OCI-LY1 (cell line): Measurements from ENCODE around the gene KDM3A.

Experiments
- H2AFZ ChIP-seq: fragments of 200-600 bp; sonication (generic), shearing (Covaris generic); 2 replicates; pipeline ENCODE4 v1.6.0; 2014; ENCODE audit warnings: antibody characterized with exemption, mild to moderate bottlenecking, low read length
- H3F3A ChIP-seq: fragments of 200-600 bp; sonication (generic), shearing (Covaris generic); 2 replicates; pipeline ENCODE4 v1.6.0; 2014; ENCODE audit warnings: mild to moderate bottlenecking, antibody characterized with exemption, low read length, moderate library complexity; ENCODE audit not compliant: insufficient read depth
- H3K27ac ChIP-seq: fragments of 200-600 bp; sonication (generic); 2 replicates; pipeline ENCODE4 v1.5.1; 2014; ENCODE audit warnings: low read length, mixed run types, mild to moderate bottlenecking, low read depth; ENCODE audit not compliant: poor library complexity, severe bottlenecking
- H3K27me3 ChIP-seq: fragments of 200-600 bp; sonication (generic); 2 replicates; pipeline ENCODE4 v1.6.0; 2014; ENCODE audit warnings: antibody characterized with exemption, mild to moderate bottlenecking, low read length, moderate library complexity; ENCODE audit not compliant: insufficient read depth
- H3K36me3 ChIP-seq: fragments of 200-600 bp; sonication (generic); 2 replicates; pipeline ENCODE4 v1.6.1; 2014; ENCODE audit warnings: mild to moderate bottlenecking, antibody characterized with exemption, low read length, moderate library complexity, mixed read lengths; ENCODE audit not compliant: insufficient read depth
- H3K4me1 ChIP-seq: fragments of 200-600 bp; sonication (generic); 2 replicates; pipeline ENCODE4 v1.5.1; 2014; ENCODE audit warnings: mild to moderate bottlenecking, low read length, moderate library complexity; ENCODE audit not compliant: insufficient read depth, severe bottlenecking
- H3K4me2 ChIP-seq: fragments of 200-600 bp; sonication (generic), shearing (Covaris generic); 2 replicates; pipeline ENCODE4 v1.6.1; 2014; ENCODE audit warnings: low read length
- H3K4me3 ChIP-seq: fragments of 200-600 bp; sonication (generic); 2 replicates; pipeline ENCODE4 v1.5.1; 2014; ENCODE audit warnings: low read length, low read depth, mild to moderate bottlenecking, mixed read lengths; ENCODE audit not compliant: poor library complexity, severe bottlenecking
- H3K79me2 ChIP-seq: fragments of 200-600 bp; shearing (Covaris generic); 2 replicates; pipeline ENCODE4 v1.6.1; 2016; ENCODE audit warnings: mixed run types, low read length, mixed read lengths; ENCODE audit not compliant: insufficient read depth
- H3K9ac ChIP-seq: fragments of 200-600 bp; sonication (generic), shearing (Covaris generic); 2 replicates; pipeline ENCODE4 v1.6.1; 2014; ENCODE audit warnings: mild to moderate bottlenecking, low read length, mixed read lengths
- H3K9me2 ChIP-seq: fragments of 200-600 bp; sonication (generic), shearing (Covaris generic); 2 replicates; pipeline ENCODE4 v1.6.1; 2014; ENCODE audit warnings: low read depth, mild to moderate bottlenecking, low read length, mixed read lengths
- H3K9me3 ChIP-seq: fragments of 200-600 bp; shearing (Covaris generic); 2 replicates; pipeline ENCODE4 v1.6.1; 2014; ENCODE audit warnings: low read length, mixed read lengths
- H4K20me1 ChIP-seq: fragments of 200-600 bp; sonication (generic), shearing (Covaris generic); 2 replicates; pipeline ENCODE4 v1.6.0; 2016; ENCODE audit warnings: mild to moderate bottlenecking, low read length; ENCODE audit not compliant: insufficient read depth
- EZH2 ChIP-seq: fragments of 200-600 bp; sonication (generic), shearing (Covaris generic); IDR thresholded peaks from 2 replicates; pipeline ENCODE4 v1.8.0; 2017; ENCODE audit warnings: borderline replicate concordance, mixed run types, mild to moderate bottlenecking, antibody characterized with exemption, low read length, moderate library complexity, mixed read lengths
- TF ChIP-seq, protein P1 (sequence below): fragments of 200-600 bp; sonication (generic), shearing (Covaris generic); IDR thresholded peaks from 2 replicates; pipeline ENCODE4 v1.5.1; 2017; ENCODE audit warnings: mild to moderate bottlenecking, antibody characterized with exemption, low read length, moderate library complexity, mixed read lengths

KDM3A gene, protein sequence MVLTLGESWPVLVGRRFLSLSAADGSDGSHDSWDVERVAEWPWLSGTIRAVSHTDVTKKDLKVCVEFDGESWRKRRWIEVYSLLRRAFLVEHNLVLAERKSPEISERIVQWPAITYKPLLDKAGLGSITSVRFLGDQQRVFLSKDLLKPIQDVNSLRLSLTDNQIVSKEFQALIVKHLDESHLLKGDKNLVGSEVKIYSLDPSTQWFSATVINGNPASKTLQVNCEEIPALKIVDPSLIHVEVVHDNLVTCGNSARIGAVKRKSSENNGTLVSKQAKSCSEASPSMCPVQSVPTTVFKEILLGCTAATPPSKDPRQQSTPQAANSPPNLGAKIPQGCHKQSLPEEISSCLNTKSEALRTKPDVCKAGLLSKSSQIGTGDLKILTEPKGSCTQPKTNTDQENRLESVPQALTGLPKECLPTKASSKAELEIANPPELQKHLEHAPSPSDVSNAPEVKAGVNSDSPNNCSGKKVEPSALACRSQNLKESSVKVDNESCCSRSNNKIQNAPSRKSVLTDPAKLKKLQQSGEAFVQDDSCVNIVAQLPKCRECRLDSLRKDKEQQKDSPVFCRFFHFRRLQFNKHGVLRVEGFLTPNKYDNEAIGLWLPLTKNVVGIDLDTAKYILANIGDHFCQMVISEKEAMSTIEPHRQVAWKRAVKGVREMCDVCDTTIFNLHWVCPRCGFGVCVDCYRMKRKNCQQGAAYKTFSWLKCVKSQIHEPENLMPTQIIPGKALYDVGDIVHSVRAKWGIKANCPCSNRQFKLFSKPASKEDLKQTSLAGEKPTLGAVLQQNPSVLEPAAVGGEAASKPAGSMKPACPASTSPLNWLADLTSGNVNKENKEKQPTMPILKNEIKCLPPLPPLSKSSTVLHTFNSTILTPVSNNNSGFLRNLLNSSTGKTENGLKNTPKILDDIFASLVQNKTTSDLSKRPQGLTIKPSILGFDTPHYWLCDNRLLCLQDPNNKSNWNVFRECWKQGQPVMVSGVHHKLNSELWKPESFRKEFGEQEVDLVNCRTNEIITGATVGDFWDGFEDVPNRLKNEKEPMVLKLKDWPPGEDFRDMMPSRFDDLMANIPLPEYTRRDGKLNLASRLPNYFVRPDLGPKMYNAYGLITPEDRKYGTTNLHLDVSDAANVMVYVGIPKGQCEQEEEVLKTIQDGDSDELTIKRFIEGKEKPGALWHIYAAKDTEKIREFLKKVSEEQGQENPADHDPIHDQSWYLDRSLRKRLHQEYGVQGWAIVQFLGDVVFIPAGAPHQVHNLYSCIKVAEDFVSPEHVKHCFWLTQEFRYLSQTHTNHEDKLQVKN (N-terminal part only)

DNA sequence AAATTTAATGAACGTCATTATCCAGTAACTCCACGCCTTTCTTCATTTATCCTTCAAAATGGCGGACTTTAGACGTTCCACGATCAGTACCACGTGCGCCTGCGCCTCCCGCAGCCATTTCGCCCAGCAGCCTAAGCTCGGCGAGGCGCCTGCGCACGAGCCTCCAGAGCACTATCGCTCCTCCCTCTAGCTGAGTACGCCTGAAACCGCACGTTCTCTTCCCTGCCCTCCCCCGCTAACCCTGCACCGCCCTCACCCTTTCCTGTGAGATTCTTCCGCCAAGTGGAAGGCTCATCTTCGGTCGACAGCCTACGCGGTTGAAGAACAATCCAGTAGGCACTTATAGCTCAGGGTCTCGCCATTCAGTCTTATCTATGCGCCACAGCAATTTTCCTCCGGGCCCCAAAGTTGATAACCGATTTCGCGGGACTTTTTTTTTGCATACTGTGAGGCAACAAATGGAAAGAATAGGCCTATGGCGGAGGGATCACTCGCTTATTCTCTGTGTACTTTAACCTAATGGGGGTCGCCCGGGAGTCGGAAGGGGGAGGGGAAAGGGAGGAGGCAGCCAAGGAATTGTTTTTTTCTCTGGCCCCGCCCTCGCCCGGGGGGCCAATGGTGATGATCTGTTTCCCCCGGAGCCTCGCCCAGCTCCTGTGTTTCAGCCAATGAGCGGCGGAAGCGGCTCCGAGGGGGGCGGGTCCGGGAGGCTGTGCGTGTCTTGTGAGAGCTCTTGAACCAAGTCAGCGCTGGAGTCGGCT, at the start of gene KDM3A:
Gene KDM3A (plus strand): TSS at position 741 of the 761 bp plus-strand sequence. CDS start 677 bp downstream, outside the sequence.
- Histone ChIP-seq H3K4me3 (peak within 1 kb of the TSS; percentile 84), H3K9me3 (peaks cover 16% of the 10 kb centered on the region), H3K4me1 (peaks cover 21% of the 10 kb centered on the region), H3K36me3 (peaks cover 30% of the 10 kb centered on the region), H3K79me2 (peaks cover 31% of the 10 kb centered on the region), H3K27me3 (no peaks in the 10 kb centered on the region), H3K9ac (peak within 1 kb of the TSS; percentile 65), H4K20me1 (no peaks in the 10 kb centered on the region), H3K4me2 (peak within 1 kb of the TSS; percentile 93), H2AFZ (peak within 1 kb of the TSS; percentile 100), H3F3A (no peaks in the 10 kb centered on the region), H3K27ac (peak within 1 kb of the TSS; percentile 96), H3K9me2 (no peaks in the 10 kb centered on the region)
- TF ChIP-seq, protein P1, sequence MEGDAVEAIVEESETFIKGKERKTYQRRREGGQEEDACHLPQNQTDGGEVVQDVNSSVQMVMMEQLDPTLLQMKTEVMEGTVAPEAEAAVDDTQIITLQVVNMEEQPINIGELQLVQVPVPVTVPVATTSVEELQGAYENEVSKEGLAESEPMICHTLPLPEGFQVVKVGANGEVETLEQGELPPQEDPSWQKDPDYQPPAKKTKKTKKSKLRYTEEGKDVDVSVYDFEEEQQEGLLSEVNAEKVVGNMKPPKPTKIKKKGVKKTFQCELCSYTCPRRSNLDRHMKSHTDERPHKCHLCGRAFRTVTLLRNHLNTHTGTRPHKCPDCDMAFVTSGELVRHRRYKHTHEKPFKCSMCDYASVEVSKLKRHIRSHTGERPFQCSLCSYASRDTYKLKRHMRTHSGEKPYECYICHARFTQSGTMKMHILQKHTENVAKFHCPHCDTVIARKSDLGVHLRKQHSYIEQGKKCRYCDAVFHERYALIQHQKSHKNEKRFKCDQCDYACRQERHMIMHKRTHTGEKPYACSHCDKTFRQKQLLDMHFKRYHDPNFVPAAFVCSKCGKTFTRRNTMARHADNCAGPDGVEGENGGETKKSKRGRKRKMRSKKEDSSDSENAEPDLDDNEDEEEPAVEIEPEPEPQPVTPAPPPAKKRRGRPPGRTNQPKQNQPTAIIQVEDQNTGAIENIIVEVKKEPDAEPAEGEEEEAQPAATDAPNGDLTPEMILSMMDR, result no peak
- TF ChIP-seq EZH2, result no peak

DNA sequence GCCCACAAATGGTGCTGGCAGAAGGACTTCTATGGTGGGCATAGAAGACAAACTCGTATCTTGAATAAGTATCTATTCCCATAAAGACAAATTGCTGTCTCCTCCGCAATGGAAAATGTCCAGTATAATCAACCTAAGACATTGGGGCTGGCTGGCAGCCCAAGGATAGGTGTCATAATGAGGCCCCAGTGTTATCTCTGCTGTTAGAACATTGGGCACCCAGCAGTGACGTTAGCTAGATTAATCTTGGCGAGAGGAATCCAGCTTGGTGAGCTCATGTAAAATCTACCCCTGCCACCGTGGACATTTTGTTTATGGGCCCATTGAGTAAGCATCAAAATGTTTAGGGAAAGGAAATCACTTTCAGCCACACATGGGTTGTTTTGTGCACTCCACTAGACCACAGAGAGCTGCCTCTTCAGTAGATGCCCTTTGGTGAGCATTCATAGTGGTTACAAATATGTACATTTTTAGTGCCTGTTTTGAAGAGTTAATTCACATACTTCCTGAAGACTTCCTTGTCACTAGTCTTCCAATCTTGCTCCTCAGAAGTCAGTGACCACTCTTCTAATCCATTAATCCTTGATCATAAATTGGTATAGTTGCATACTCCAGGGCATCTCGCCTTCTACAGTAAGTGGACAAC, 48.2 kb upstream of the KDM3A start:
- Histone ChIP-seq H3K27me3 (no peaks in the 10 kb centered on the region), H3F3A (no peaks in the 10 kb centered on the region), H3K36me3 (no peaks in the 10 kb centered on the region), H4K20me1 (no peaks in the 10 kb centered on the region), H3K9ac (no peak overlapping the region), H3K4me1 (no peaks in the 10 kb centered on the region), H3K4me2 (no peak overlapping the region), H3K9me2 (no peaks in the 10 kb centered on the region), H2AFZ (no peak overlapping the region), H3K79me2 (no peaks in the 10 kb centered on the region), H3K9me3 (no peaks in the 10 kb centered on the region), H3K27ac (no peak overlapping the region), H3K4me3 (no peak overlapping the region)
- TF ChIP-seq EZH2, result no peak
- TF ChIP-seq, protein P1, result no peak
